Upper lobe of left lung (tissue), 6 donors: ENCODE measurements around the gene COL17A1. TPM values are rescaled to one million over a fixed set of nuclear protein-coding genes. Genes with fewer than 3 reads are reported as not detected.

Source experiments
- ATAC-seq, 2 donors: fragments of 200-7000 bp; cut with Tn5 transposase; one replicate each; pipeline ENCODE4 v1.9.1; 2022; ENCODE audit warnings: mild to moderate bottlenecking in 2 of 2, moderate library complexity in 2 of 2; ENCODE audit not compliant: low FRiP score in 2 of 2
- DNase-seq, 2 donors: peaks; one replicate each; pipeline ENCODE4 v3.0.0-alpha.2; 2019 to 2020
- H3K27ac ChIP-seq, 4 donors: fragments of 200-600 bp; sonication (generic); one replicate each; pipeline ENCODE4 v1.5.1; 2016 to 2019
- H3K27me3 ChIP-seq, 4 donors: fragments of 200-600 bp; sonication (generic); one replicate each; pipeline ENCODE4 v1.5.1; 2017 to 2019
- H3K36me3 ChIP-seq, 4 donors: fragments of 200-600 bp; sonication (generic); one replicate each; pipeline ENCODE4 v1.5.1; 2016 to 2019
- H3K4me1 ChIP-seq, 4 donors: fragments of 200-600 bp; sonication (generic); one replicate each; pipeline ENCODE4 v1.5.1; 2018 to 2019
- H3K4me3 ChIP-seq, 4 donors: fragments of 200-600 bp; sonication (generic); one replicate each; pipeline ENCODE4 v1.5.1; 2017 to 2019; ENCODE audit warnings: mild to moderate bottlenecking in 2 of 4, moderate library complexity in 1 of 4
- H3K9me3 ChIP-seq, 4 donors: fragments of 200-600 bp; sonication (generic); one replicate each; pipeline ENCODE4 v1.5.1; 2018 to 2019
- CTCF ChIP-seq, 6 experiments: fragments of 450-650 bp in 4 of 6; fragments of 200-600 bp in 2 of 6; sonication (generic) in 2 of 6; IDR thresholded peaks; one replicate each; pipeline ENCODE4 v1.5.1; 2016 to 2019; ENCODE audit warnings: antibody characterized with exemption in 6 of 6
- EP300 ChIP-seq, 4 donors: sonication (generic); formaldehyde crosslinking; IDR thresholded peaks; one replicate each; pipeline ENCODE4 v1.5.1; 2017; ENCODE audit warnings: antibody characterized with exemption in 4 of 4, control low read depth in 2 of 4
- POLR2A ChIP-seq, 4 donors: fragments of 450-650 bp; IDR thresholded peaks; one replicate each; pipeline ENCODE4 v1.5.1; 2016 to 2017; ENCODE audit warnings: antibody characterized with exemption in 4 of 4, mild to moderate bottlenecking in 2 of 4
- POLR2AphosphoS5 ChIP-seq, 2 donors: sonication (generic); formaldehyde crosslinking; IDR thresholded peaks; one replicate each; pipeline ENCODE4 v1.5.1; 2017; ENCODE audit warnings: antibody characterized with exemption in 2 of 2
- WGBS, 2 donors: methylation state at CpG; one replicate each; pipeline ENCODE4 v1.1.5; 2017 to 2018; 5-methylcytosine and 5-hydroxymethylcytosine counted together
- total RNA-seq, 6 donors: library from RNA; depleted of rRNA in 4 of 6; stranded (reverse); fragments of >200 nt in 4 of 6; gene quantifications; one replicate each; pipeline versions ENCODE4 v1.1.0 to v1.2.1, GENCODE V29; 2016 to 2021
- donor health status: DM: no; HTN: no; CAD: no; lungs with moderate emphysema.
- donor health status: DM: no; HTN: yes; CAD: no; lungs with severe emphysema.

The COL17A1 gene
- total RNA-seq, 6 donors from 2014 or later, result 1.0 to 2.0 (median 1.6) TPM

DNA sequence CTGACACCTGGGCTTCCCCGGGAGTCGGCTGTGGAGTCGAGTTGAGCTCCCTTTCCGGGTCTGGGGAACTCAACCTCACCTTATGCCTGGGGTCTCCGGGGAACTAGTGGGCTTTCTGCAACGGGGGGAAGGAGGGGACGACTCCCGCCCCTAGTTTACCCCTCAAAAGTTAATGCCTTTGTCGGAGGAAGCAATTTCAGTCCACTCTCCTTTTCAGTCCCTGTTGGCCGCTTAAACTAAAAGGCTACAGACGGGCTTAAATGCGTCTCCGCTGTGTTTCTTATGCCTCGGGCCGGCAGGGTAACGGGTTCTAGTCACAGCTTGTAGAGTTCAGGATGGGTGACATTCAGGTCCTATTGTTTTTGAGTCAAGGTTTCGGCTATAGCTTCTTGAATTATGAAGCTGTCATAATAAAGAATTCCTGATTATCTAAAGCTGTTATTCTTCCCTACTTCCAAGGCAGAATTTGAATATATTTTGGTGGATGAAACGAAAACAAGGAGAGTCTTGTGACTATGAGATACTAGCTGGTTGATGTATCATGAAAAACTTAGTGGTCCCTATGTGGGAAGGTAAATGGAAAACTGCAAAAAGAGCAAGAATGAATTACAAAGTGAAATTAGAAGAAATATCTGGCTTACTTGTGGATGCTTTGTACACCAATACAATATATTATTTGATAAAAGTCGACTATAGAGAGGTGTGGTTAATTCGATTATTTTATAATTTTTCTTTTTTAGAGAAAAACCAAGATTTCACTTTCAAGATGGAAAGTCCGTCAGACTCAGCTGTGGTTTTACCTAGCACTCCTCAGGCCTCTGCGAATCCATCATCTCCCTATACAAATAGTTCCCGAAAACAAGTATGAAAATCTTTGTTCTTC is 36.8 kb upstream of the COL17A1 start:
- WGBS, 2 donors, result 19 to 45% methylated on average over 8 to 23 of the region's 23 CpGs
- DNase-seq (no peak), ATAC-seq (no peak)
- peak overlapping the region; percentile 59 to 77 (median 72) for H3K4me3 ChIP-seq
- H3K9me3 ChIP-seq, result no peaks in the 10 kb centered on the region
- TF ChIP-seq POLR2AphosphoS5 (IDR thresholded peaks at IDR 0.05) (no peak), POLR2A (IDR thresholded peaks at IDR 0.05) (peak in 2 of 4 donors; percentile 54 to 72)
- peak overlapping the region; percentile 95 to 99 (median 98) for H3K27ac ChIP-seq
- H3K4me1 ChIP-seq, result peaks cover 9 to 22% (median 15%) of the 10 kb centered on the region in 4 donors
- no peaks in the 10 kb centered on the region for H3K27me3 ChIP-seq
- H3K36me3 ChIP-seq, result peaks cover 0 to 9% (median 2%) of the 10 kb centered on the region in 4 donors

DNA sequence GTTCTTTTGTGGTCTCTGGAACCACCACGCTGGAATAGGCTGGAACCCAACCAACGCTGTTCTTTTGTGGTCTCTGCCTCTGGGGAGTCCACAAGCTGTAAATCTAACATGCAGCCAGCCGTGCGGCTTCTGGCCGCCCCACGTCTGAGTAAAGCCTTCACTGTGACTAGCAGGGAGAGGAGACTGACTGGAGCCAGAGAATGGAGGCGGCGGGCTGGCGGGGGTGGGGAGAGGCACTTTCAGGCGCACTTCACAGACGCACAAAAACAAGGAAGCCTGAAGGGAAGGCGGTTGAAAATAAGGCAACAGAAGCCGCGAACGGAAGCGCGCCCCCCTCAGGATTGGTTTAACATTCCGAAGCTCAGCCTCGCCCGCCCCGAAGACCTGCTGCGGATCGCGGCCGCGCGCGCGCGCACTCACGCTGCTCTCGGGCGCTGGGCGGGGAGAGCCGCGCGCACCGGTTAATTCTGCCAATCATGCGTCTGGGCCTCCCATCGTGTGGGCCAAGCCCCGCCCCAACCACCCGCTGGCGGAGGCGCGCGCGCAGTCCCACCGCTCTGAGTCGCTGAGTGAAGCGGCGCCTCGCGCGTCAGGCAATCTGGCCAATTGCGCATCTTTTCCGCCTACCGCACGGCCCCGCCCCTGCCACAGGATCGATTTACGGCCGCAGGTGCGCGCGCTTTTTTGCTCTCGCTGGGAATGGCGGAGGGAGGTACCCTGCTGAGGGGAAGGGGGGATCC is 36.0 kb upstream of the COL17A1 start, which contains the start of gene SFR1:
Gene SFR1 (plus strand): TSS at position 687 of the 740 bp plus-strand sequence. CDS start 13 bp downstream, at position 700.
- H3K4me1 ChIP-seq, result peaks cover 9 to 22% (median 15%) of the 10 kb centered on the region in 4 donors
- TF ChIP-seq POLR2AphosphoS5 (IDR thresholded peaks at IDR 0.05) (peak; percentile 83 to 99), CTCF (IDR thresholded peaks at IDR 0.05) (peak; percentile 42 to 86 (median 76)), POLR2A (IDR thresholded peaks at IDR 0.05) (peak in 3 of 4 donors; percentile 80 to 92 (median 90)), EP300 (IDR thresholded peaks at IDR 0.05) (peak in 1 of 4 donors; percentile 2)
- peak within 1 kb of the TSS; percentile 95 to 99 (median 98) for H3K27ac ChIP-seq
- H3K9me3 ChIP-seq, result no peaks in the 10 kb centered on the region
- peak; percentile 96 to 98 for ATAC-seq
- H3K36me3 ChIP-seq, result peaks cover 0 to 9% (median 0%) of the 10 kb centered on the region in 4 donors
- H3K27me3 ChIP-seq, result no peaks in the 10 kb centered on the region
- peak within 1 kb of the TSS; percentile 59 to 77 (median 72) for H3K4me3 ChIP-seq
- DNase-seq, result peak; percentile 99 to 100
- 0% methylated on average over 17 to 35 of the region's 67 CpGs for WGBS, 2 donors

GRCh38 chr10:104120903-104121484 is 35.3 kb upstream of the COL17A1 start:
- H3K9me3 ChIP-seq, result no peaks in the 10 kb centered on the region
- H3K4me3 ChIP-seq, result peak overlapping the region; percentile 36 to 73 (median 64)
- DNase-seq, result peak; percentile 86 to 96
- TF ChIP-seq EP300 (IDR thresholded peaks at IDR 0.05), result peak in 3 of 4 donors; percentile 3 to 76 (median 6)
- no peak for TF ChIP-seq CTCF (IDR thresholded peaks at IDR 0.05)
- peak in 1 of 4 donors; percentile 45 for TF ChIP-seq POLR2A (IDR thresholded peaks at IDR 0.05)
- peak; percentile 65 to 76 for TF ChIP-seq POLR2AphosphoS5 (IDR thresholded peaks at IDR 0.05)
- H3K27me3 ChIP-seq, result no peaks in the 10 kb centered on the region
- peak overlapping the region; percentile 95 to 99 (median 98) for H3K27ac ChIP-seq
- peaks cover 0 to 9% (median 0%) of the 10 kb centered on the region in 4 donors for H3K36me3 ChIP-seq
- peaks cover 9 to 22% (median 15%) of the 10 kb centered on the region in 4 donors for H3K4me1 ChIP-seq
- ATAC-seq, result peak; percentile 89 to 93
- WGBS, 2 donors, result 0 to 1% methylated on average over 25 to 28 of the region's 28 CpGs

DNA sequence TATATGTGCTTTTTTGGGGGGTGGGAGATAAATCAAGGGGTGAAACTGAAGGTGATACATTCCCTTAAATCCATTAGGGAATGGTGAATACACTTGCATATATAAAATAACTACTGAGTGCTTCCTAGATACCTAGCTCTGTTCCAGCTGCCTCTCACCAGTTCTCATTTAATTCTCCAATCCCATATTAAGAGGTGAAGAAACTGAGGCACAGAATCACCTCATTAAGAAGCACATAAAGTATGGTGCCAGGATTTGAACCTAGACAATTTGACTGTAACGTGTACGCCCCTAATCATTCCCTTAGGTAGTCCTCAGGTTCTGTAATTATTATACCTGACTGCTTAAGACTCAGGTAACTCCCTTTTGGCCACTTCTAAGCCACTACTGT is 34.8 kb upstream of the COL17A1 start:
- Histone ChIP-seq H3K4me3 (peak overlapping the region in 3 of 4 donors; percentile 59 to 73 (median 70)), H3K27me3 (no peaks in the 10 kb centered on the region), H3K27ac (peak overlapping the region; percentile 95 to 99 (median 98)), H3K9me3 (no peaks in the 10 kb centered on the region), H3K36me3 (peaks cover 0 to 6% (median 0%) of the 10 kb centered on the region in 4 donors), H3K4me1 (peaks cover 9 to 22% (median 15%) of the 10 kb centered on the region in 4 donors)
- ATAC-seq, result no peak
- no peak for DNase-seq
- 51 to 55% methylated on average over 2 of the region's 2 CpGs for WGBS, 2 donors
- TF ChIP-seq EP300 (IDR thresholded peaks at IDR 0.05) (no peak), POLR2AphosphoS5 (IDR thresholded peaks at IDR 0.05) (no peak), CTCF (IDR thresholded peaks at IDR 0.05) (no peak), POLR2A (IDR thresholded peaks at IDR 0.05) (no peak)
